ENCODE results near the gene CTR9.

GRCh38 chr11:10747733-10748132 lies 3.3 kb upstream of the CTR9 start:
- TF ChIP-seq POLR2A (IDR thresholded peaks at IDR 0.05; ENCODE audit: low read length): no peak
- TF ChIP-seq GATA1 (IDR thresholded peaks at IDR 0.05; ENCODE audit: low read depth, low read length): no peak
